HG02642 (cell line): ENCODE results near the gene CENPC.
"Not testable (repeated sequence)": the region's sequence is repeated elsewhere in the genome, so short reads cannot be mapped to it uniquely, and the experiment has no call there.

Experiments
- ATAC-seq: cut with Tn5 transposase; IDR thresholded peaks from one replicate; pipeline ENCODE4 v1.9.1; 2021; ENCODE audit warnings: mild to moderate bottlenecking; ENCODE audit not compliant: unreplicated experiment, poor library complexity

CENPC gene

DNA sequence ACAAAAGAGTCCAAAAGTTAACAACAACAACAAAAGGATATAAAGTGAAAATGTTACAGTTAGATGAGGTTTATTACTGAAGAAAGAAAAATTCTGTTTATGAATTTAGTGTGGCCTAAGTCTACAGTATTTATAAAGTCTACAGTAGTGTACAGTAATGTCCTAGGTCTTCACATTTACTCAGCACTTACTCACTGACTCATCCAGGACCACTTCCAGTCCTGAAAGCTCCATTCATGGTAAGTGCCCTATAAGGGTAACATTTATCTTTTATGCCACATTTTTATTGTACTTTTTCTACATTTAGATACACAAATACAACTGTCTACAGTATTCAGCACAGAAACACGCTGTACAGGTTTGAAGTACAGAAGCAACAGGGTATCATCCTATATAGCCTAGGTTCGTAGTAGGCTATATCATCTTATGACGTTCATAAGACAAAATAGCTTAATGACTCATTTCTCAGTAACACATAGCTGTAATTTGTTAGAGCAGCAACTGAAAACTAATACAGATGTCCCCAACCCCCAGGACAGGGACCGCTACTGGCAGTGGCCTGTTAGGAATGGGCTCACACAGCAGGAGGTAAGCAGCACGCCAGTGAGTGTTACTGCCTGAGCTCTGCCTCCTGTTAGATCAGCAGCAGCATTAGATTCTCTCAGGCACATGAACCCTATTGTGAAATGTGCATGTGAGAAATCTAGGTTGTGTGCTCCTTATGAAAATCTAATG lies 61.3 kb downstream of the CENPC start:
- ATAC-seq: no peak

DNA sequence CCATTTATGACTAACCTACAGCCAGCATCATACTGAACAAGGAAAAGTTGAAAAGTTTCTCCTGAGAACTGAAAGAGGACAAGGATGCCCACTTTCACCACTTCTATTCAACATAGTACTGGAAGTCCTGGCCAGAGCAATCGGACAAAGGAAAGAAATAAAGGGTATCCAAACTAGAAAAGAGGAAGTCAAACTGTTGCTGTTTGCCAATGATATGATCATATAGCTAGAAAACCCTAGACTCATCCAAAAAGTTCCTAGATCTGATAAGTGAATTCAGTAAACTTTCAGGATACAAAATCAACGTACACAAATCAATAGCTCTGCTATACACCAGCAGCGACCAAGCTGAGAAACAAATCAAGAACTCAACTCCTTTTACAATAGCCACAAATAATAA lies 64.5 kb downstream of the CENPC start:
- ATAC-seq: no peak

DNA sequence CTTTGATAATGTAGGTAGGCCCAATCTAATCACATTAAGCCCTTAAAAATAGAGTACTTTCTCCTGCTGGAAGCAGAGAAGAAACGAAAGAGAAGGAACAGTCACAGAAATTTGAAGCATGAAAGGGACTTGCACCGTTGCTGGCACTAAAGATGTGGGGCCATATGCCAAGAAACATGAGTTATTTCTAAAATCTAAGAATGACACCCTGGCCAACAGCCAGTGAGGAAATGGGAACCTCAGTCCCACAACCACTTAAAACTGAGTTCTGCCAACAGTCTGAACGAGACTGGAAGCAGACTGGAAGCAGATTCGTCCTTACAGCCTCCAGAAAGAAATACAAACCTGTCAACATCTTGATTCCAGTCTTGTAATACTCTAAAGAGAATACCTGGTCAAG lies 70.1 kb downstream of the CENPC start:
- no peak for ATAC-seq

DNA sequence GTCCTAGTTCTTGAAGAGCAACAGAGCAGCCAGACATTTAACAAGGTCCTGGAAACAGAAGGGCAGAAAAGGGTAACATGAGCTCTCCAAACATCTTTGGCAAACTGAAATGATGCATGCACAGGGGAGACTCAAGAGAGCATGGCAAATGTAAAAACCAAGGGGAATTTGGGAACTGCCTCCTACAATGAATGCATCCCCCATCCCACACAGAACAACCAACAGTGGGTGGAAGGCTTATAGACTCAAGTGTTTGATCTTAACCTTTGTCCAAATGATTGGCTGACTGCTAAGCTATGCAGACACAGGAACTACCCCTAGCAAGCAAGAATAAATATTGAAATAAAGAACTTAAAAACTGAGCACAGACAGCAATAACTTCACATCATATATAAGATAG lies 74.4 kb downstream of the CENPC start:
- no peak for ATAC-seq

DNA sequence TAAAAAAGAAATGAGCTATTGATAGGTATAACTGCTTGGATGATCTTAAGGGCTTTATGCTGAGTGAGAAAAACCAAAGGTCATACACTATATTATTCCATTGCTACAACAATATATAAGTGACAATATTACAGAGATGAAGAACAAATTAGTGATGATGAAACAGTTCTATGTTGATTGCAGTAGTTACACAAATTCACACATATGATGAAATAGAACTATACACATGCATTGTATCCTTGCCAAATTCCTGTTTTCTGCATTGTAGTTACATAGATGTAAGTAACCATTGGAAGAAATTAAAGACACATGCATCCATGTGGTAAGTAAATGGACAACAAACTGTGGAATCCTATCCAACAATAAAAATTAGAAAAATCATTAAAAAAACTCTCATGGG lies 76.5 kb downstream of the CENPC start:
- no peak for ATAC-seq

DNA sequence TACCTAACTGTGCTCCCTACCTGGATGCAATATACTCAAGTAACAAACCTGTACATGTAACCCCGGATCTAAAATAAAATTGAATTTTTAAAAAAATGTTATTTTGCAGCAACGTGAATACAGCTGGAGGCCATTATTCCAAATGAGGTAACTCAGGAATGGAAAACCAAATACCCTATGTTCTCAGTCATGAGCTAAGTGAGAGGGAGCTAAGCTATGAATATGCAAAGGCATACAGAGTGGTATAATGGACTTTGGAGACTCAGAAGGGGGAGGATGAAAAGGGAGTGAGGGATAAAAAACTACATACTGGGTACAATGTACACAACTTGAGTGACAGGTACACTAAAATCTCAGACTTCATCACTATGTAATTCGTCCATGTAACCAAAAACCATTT lies 78.6 kb downstream of the CENPC start:
- ATAC-seq: no peak

DNA sequence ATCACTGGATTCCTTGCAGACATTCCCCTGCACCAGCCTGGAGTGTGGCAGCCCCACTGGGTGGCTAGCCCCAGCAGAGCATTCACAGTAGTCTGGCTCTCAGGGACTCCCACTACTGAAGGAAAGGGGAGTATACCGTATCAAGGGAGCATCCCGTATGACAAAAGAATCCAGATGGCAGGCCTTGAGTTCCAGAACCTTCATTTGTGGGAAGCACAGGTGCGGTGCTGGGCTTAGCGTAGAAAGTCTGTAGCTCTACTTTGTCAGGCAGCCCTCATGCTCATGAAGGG lies 79.6 kb downstream of the CENPC start:
- ATAC-seq: no peak

DNA sequence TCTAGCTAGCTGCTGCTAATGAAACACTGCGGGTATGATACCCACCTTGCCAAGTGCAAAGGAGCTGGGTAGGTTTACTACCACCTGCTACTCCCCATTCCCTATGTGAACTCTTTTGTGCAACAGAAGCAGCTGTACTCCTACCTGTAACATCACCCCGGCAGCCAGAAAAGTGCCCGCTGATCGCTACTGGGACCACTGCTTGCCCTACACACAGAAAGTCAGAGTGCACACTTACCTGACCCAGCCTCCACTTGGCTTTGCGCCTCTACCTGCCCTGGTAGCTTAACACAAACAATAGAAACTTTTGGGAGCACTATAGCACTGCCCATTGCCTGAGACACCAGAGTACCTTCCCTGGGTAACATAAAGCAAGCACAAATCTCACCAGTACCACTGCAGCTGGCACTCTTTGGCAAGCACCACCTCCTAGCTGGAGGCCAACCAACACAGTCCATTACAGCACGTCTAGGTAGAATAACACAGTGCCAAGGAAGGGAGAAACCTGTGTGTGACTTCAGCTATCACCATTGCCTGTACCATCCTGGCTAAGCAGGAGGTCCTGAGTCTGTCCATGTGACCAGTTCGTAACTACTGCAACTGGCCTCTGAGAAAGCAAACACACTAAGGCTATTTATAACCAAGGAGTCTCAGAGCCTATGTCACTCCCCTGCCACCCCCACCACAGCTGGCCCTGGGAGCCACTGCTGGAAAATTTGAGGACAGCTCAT lies 80.1 kb downstream of the CENPC start:
- ATAC-seq: no peak

DNA sequence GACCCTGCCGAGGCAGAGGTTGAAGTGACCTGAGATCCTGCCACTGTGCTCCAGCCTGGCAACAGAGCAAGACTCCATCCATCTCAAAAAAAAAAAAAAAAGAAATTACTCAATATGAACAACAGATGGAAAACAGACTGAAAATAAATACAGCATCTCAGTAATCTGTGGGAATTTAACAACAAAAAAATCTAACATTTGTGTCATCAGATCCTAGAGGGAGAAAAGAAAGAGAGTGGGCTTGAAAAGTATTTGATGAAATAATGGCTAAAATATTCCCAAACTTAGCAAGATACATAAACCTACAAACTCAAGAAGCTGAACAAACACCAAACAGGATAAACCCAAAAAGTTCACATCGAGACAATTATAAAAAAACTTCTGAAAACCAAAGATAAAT lies 84.7 kb downstream of the CENPC start:
- no peak for ATAC-seq

DNA sequence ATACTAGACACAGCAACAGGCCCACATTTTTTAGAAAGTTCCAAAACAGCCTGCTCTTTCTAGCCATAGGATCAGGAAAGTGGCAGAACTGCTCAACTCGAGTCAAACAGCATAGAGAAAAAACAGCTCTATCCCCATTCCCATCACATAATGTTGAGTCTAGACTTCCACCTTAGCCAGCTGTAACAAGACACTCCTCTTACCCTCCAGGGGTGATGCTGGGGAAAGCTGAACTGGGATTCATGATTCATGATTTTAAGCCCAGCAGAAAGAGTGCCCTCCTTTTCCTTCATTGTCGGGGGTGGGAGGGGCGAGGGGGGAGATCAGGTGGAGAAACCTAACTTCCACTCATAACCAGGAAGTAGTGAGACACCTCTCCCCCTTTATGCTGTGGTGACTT lies 86.1 kb downstream of the CENPC start:
- no peak for ATAC-seq

DNA sequence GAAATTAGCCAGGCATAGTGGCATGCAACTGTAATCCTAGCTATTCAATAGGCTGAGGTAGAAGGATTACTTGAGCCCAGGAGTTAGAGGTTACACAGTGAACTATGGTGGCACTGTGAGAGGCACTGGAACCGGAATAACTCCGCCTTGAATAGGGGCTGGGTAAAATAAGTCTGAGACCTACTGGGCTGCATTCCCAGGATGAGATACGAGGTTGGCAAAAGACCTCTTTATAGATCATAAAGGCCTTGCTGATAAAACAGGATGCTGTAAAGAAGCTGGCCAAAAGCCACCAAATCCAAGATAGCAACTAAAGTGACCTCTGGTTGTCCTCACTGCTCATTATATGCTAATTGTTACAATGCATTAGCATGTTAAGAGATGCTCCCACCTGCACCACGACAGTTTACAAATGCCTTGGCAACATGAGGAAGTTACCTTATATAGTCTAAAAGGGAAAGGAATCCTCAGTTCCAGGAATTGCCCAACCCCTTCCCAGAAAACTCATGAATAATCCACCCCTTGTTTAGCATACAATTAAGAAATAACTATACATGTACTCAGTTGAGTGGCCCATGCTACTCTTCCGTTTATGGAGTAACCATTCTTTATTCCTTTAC lies 88.6 kb downstream of the CENPC start:
- no peak for ATAC-seq

DNA sequence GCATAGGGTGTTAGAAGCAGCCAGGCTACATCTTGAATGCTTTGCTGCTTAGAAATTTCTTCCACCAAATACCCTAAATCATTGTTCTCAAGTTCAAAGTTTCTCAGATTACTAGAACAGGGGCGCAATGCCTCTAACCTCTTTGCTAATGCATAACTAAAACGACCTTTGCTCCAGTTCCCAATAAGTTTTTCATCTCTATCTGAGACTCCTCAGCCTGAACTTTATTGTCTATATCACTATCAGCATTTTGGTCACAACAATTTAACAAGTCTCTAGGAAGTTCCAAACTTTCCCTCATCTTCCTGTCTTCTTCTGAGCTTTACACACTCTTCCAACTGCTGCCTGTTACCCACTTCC lies 92.5 kb downstream of the CENPC start:
- not testable (repeated sequence) for ATAC-seq

DNA sequence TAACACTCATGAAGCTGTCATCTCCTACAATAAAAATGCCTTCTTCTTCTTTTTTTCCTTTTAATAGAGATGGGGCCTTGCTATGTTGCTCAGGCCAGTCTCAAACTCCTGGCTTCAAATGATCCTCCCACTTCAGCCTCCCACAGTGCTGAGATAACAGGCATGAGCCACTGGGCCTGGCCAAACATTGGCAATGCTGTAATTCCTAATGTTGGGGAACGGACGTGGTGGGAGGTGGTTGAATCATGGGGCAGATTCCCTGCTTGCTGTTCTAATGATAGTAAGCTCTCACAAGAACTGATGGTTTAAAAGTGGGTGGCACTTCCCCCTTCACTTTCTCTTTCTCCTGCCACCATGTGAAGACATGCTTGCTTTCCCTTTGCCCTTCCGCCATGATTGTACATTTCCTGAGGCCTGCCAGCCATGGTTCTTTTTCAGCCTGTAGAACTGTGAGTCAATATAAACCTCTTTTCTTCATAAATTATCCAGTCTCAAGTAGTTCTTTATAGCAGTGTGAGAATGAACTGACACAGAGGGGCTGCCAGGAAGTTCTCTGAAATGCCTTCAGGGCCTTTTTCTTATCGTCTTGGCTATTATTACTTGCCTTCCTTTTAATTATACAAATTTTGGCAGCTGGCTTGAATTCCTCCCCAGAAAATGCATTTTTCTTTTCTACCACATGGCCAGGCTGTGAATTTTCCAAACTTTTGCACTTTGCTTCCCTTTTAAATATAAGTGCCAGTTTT lies 93.0 kb downstream of the CENPC start:
- no peak for ATAC-seq

DNA sequence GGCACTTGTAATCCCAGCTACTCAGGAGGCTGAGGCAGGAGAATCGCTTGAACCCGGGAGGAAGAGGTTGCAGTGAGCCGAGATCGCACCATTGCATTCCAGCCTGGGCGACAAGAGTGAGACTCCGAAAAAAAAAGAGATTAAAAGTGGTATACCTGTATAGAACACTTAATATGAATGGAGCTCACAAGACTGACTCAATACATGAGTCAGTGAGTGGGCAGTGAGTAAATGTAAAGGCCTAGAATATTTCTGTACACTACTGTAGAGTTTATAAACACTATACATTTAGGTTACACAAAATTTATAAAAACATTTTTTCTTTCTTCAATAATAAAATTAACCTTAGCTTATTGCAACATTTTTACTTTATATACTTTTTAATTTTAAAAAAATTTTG lies 93.8 kb downstream of the CENPC start:
- no peak for ATAC-seq

DNA sequence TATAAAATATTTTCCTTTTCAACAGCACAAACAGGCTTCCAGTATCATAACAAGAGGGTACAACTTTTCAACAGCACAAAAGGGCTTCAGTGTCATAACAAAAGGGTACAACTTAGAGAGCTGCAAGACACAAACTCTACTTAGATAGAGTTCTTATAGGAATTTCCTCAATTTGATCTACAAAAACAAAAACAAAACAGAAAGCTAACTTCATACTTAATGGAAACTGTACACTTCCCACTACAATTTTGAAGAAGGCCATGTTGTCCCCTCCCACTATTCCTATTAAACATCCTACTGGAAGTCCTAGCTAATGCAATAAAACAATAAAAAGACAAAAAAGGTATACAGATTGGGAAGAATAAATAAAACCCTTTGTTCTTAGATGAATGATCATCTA lies 96.7 kb downstream of the CENPC start:
- no peak for ATAC-seq

DNA sequence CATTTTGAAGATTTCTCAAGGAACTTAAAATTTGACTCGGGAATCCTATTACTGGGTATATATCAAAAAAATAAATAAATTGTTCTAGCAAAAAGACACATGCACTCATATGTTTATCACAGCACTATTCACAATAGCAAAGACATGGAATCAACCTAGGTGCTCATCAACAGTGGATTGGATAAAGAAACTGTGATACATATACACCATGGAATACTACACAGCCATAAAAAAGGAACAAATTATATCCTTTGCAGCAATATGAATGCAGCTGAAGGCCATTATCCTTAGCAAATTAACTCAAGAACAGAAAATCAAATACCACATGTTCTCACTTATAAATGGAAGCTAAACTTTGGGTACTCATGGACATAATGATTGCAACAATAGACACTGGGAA lies 97.4 kb downstream of the CENPC start:
- no peak for ATAC-seq

DNA sequence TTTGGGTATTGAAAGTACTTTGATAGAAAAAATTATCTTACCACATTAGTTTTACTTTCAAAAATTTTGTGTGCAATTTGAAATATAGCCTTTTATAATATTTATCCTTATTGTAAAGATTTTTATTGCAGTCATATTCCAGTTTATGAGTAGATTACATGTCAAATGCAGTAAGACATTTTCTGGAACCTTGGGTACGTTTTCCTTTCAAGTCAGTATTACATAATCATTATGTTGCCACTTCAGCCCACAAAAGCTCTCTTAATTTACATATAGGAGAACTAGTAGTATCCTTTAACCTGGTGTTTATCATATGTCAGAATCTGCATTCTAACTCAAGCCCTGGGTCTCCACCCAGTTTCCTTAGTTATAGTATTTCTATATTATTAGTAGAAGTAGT lies 98.5 kb downstream of the CENPC start:
- ATAC-seq: no peak

DNA sequence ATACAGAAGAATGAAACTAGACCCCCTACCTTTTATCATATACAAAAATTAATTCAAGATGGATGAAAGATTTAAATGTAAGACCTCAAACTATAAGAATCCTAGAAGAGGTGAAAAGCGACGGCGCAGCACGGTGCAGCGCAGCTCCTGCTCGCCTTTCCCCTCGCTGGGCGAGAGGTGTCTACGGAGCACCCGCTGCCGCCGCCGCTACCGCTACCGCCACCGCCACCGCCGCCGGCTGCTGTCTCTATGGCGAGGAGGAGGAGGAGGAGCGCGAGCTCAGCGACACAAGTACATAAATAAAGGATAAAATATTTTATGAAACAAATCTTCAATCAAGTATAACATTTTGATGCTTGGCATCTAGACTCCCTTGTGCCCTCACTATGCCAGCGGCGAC lies 99.4 kb downstream of the CENPC start:
- ATAC-seq: not testable (repeated sequence)

DNA sequence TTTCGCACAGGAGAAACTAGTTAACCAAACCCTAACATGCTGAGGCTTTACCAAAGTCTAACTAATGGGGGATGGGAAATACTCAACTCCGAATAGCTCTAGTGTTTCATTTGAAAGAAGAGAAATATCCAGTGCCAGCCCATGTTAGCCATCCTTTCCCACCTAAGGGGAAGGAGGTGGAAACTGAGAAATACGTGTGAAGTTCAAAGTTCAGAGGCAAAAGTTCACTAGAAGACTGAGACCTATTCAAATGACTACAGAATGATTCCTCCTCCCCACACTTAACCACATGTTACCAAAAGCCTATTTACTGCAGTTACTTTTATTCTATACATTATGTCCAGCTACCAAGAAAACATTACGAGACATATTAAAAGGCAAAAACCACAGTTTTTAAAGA lies 106.3 kb downstream of the CENPC start:
- ATAC-seq: no peak

DNA sequence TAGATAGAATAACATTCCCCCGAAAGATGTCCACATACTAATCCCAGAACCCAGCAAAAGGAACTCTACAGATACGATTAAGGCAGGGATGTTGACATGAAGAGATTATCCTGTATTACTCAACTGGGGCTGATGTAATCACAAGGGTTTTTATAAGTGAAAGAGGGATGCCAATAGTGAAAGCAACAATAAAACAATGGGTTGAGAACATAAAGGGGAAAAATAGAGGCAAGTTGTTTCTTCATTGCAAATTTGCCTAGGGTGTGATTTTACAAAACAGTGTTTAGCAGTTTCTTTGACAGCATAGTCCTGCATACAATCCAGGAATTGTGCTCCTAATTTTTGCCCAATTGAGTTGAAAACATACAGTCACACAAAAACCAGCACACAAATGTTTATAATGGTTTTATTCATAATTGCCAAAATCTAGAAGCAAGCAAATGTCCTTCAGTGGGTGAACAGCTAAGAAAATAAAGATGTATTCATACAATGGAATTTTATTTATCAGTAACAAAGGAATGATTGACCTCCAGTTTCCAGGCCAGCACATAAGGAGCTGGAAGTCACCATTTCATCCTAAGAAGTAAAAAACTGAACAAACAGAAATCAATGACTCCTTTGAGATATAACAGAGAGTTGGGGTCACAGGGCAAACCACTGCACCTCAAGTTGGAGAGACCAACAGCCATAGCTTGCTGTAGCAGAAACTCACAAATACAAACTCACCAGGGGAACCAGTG lies 107.2 kb downstream of the CENPC start:
- no peak for ATAC-seq

DNA sequence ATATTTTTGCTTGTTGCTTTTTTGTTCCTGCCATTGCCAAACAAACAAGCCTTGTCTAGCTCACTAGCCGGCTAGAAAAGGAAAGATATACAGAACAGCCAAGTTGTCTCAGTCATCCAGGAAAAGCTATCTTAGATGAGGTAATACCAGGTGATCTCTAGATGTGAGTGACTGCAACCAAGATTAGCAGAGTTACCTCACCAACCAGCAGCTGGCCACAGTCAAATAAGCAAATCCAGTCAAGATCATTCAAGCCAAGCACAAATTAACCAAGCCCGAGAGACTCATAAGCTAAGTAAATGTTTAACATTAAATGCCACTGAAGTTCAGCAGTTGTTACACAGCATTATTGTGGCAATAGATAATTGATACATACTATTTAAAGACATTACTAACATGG lies 108.6 kb downstream of the CENPC start:
- ATAC-seq: peak; percentile 94
